COLO668 (cell line): ENCODE data around the gene YIPF6.
A peak's percentile ranks its signal among the peaks of the same experiment; 100 is the strongest.
"Not testable (repeated sequence)": the region's sequence is repeated elsewhere in the genome, so short reads cannot be mapped to it uniquely, and the experiment has no call there.

Source experiments
- DNase-seq: peaks from one replicate; lab custom pipeline; 2025; ENCODE audit not compliant: unreplicated experiment; lab: John Stamatoyannopoulos, UW

YIPF6 gene

GRCh38 chrX:68503836-68504636 is 5.2 kb downstream of the YIPF6 start:
- DNase-seq = no peak

- DNase-seq = no peak
Measured at GRCh38 chrX:68506649-68507048, 7.8 kb downstream of the YIPF6 start.

GRCh38 chrX:68508799-68509198 is 9.9 kb downstream of the YIPF6 start:
- no peak for DNase-seq

- peak; percentile 22 for DNase-seq
Measured at GRCh38 chrX:68511255-68511654, 12.4 kb downstream of the YIPF6 start.

- not testable (repeated sequence) for DNase-seq
Measured at GRCh38 chrX:68524680-68525079, 25.8 kb downstream of the YIPF6 start.

GRCh38 chrX:68532831-68533533 is 34.1 kb downstream of the YIPF6 start:
- DNase-seq = no peak

GRCh38 chrX:68533656-68534055 is 34.8 kb downstream of the YIPF6 start:
- DNase-seq = no peak

- DNase-seq = no peak
Measured at GRCh38 chrX:68534691-68535090, 35.8 kb downstream of the YIPF6 start.

GRCh38 chrX:68536429-68536828 is 37.6 kb downstream of the YIPF6 start:
- no peak for DNase-seq

GRCh38 chrX:68536884-68537283 is 38.0 kb downstream of the YIPF6 start:
- DNase-seq = no peak

- DNase-seq = no peak
Measured at GRCh38 chrX:68550193-68550592, 51.3 kb downstream of the YIPF6 start.

- no peak for DNase-seq
Measured at GRCh38 chrX:68556036-68556435, 57.2 kb downstream of the YIPF6 start.

GRCh38 chrX:68557126-68557525 is 58.3 kb downstream of the YIPF6 start:
- not testable (repeated sequence) for DNase-seq

- not testable (repeated sequence) for DNase-seq
Measured at GRCh38 chrX:68559905-68560304, 61.1 kb downstream of the YIPF6 start.

- no peak for DNase-seq
Measured at GRCh38 chrX:68568136-68568535, 69.3 kb downstream of the YIPF6 start.

GRCh38 chrX:68570598-68570997 is 71.7 kb downstream of the YIPF6 start:
- no peak for DNase-seq

GRCh38 chrX:68571292-68571609 is 72.4 kb downstream of the YIPF6 start:
- DNase-seq = no peak

- no peak for DNase-seq
Measured at GRCh38 chrX:68571610-68572311, 72.9 kb downstream of the YIPF6 start.

- DNase-seq = no peak
Measured at GRCh38 chrX:68574240-68574639, 75.4 kb downstream of the YIPF6 start.

GRCh38 chrX:68579810-68580209 is 81.0 kb downstream of the YIPF6 start:
- no peak for DNase-seq

GRCh38 chrX:68584221-68584620 is 85.4 kb downstream of the YIPF6 start:
- DNase-seq = no peak
